Measurements from ENCODE around the gene CASP7.

DNA sequence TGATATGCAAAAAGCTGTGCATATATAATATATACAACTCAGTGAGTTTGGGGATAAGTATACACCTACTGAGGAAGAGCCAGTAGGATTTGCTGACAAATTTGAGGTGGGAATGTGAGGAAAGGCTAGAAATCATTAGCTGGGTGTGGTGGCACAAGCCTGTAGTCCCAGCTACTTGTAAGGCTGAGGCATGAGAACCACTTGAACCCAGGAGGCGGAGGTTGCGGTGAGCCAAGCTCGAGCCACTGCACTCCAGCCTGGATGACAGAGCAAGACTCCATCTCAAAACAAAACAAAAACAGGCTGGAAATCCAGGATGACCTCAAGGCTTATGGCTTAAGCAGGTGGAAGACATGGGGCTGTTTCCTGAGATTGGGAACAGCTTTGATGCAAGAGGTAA, 61.1 kb downstream of the CASP7 start:
- TF ChIP-seq RXRA (IDR thresholded peaks at IDR 0.05): no peak
- TF ChIP-seq TAF1 (conservative IDR thresholded peaks at IDR 0.05): no peak

Measured in liver (tissue), 2 donors.